ENCODE data around the gene GALNT18. TPM values are rescaled to one million over a fixed set of nuclear protein-coding genes. Genes with fewer than 3 reads are reported as not detected.

Gene GALNT18
- total RNA-seq, 4 donors from 2014 or later: 4.7 to 20.4 (median 14.1) TPM

DNA sequence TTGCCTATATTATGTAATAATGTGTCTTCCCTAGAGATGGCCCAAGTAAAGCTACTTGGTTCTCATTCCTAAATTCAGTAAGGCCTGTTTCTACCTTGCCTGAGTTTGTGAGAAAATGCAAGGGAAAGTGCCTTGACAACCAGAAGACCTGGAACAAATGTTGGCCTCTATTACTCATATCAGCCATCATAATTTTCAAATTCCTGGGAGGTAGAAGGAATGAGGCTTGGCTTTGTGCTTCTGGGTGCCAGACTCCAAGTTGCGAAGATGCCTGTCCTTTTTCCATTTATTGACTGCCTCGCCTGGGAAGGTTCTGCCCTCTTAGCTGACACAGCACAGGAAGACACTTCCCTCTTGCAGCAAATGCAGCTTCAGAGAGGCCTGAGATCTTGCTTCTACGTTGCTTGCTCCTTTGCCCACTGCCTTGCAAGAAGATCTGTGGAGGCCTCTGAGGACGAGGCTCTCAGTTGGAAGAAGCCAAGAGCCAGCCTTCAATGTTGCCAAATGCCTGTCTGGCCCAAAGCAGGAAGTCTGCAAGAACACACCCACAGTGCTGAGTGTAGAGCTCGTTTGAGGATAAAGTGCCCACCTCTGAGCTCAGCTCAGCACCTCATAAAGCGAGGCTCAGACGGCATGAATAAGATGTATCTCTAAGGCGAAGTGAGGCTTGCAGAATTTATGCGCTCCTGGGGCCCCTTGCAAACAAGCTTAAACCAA lies 120.1 kb downstream of the GALNT18 start:
- Histone ChIP-seq H3K27me3 (no peaks in the 10 kb centered on the region), H3K4me1 (peaks cover 5 to 29% (median 20%) of the 10 kb centered on the region in 3 donors), H3K4me3 (no peak overlapping the region), H3K9me3 (no peaks in the 10 kb centered on the region), H3K36me3 (no peaks in the 10 kb centered on the region), H3K27ac (peak overlapping the region; percentile 16 to 56 (median 46))
- 44 to 56% methylated on average over 3 to 9 of the region's 9 CpGs for WGBS, 2 donors
- intact Hi-C loops (cut with DNase I): no loop called here
- no peak for DNase-seq
- TF ChIP-seq, protein P1, sequence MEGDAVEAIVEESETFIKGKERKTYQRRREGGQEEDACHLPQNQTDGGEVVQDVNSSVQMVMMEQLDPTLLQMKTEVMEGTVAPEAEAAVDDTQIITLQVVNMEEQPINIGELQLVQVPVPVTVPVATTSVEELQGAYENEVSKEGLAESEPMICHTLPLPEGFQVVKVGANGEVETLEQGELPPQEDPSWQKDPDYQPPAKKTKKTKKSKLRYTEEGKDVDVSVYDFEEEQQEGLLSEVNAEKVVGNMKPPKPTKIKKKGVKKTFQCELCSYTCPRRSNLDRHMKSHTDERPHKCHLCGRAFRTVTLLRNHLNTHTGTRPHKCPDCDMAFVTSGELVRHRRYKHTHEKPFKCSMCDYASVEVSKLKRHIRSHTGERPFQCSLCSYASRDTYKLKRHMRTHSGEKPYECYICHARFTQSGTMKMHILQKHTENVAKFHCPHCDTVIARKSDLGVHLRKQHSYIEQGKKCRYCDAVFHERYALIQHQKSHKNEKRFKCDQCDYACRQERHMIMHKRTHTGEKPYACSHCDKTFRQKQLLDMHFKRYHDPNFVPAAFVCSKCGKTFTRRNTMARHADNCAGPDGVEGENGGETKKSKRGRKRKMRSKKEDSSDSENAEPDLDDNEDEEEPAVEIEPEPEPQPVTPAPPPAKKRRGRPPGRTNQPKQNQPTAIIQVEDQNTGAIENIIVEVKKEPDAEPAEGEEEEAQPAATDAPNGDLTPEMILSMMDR (IDR thresholded peaks at IDR 0.05): no peak
- TF ChIP-seq POLR2A (IDR thresholded peaks at IDR 0.05): no peak

DNA sequence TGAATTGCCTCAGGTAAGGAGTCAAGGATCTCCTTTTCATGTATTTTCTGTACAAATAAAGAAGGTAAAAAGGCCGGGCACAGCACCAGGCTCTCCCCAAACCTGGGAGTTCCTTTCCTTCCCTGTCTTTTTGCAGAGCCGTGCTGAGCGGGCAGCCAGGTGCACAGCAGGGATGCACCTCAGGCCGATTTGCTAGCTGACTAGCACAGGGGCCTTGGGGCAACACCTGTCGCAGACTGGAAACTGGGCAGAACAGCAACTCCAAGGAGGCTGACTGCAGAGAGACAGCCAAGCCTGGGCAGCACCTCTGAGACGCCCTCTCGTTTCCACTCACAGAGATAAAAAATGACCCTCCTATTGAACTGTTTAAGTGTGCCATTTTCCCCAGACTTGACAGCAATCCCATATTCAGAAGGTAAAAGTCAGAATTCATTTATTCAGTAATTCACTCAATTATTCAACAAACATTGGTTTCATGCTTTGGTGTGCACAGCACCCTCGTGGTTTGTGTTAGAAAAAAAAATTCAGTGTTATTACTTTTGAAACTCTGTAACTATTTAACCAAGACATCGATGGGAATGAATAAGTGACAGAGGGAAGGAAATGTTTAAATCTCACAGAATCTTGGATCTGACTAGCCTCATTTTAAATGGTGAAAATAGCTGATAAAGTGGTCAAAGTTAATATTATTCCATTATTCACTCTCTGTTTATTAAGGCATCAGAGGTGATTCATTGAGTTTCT lies 120.9 kb downstream of the GALNT18 start:
- TF ChIP-seq POLR2A (IDR thresholded peaks at IDR 0.05): no peak
- TF ChIP-seq, protein P1 (IDR thresholded peaks at IDR 0.05): no peak
- WGBS, 2 donors: 55 to 68% methylated on average over 5 to 9 of the region's 9 CpGs
- Histone ChIP-seq H3K9me3 (no peaks in the 10 kb centered on the region), H3K27me3 (no peaks in the 10 kb centered on the region), H3K36me3 (no peaks in the 10 kb centered on the region), H3K4me1 (peaks cover 5 to 29% (median 20%) of the 10 kb centered on the region in 3 donors), H3K4me3 (no peak overlapping the region), H3K27ac (no peak overlapping the region)
- no peak for DNase-seq
- intact Hi-C loops (cut with DNase I): no loop called here

DNA sequence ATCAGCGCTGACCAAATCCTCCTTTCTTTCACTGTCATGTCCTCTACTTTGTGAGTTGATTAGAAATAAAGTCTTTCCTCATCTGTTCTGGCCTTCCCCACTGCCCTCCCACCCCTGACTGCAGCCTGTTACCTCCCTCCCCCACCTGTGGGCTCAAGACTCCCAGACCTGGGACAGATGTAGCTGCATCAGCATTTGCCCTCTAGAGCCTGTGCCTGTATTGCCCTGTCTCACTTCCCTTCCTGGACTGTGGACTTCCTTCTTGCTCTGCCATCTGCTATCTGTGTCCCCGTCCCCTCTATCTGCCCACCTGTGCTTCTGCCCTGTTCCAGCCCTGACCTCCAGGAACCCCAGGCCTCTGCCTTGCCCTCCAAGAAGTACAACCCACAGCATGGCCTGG lies 122.5 kb downstream of the GALNT18 start:
- DNase-seq: no peak
- Histone ChIP-seq H3K27me3 (no peaks in the 10 kb centered on the region), H3K27ac (no peak overlapping the region), H3K4me3 (no peak overlapping the region), H3K4me1 (peaks cover 5 to 29% (median 20%) of the 10 kb centered on the region in 3 donors), H3K9me3 (no peaks in the 10 kb centered on the region), H3K36me3 (no peaks in the 10 kb centered on the region)
- TF ChIP-seq, protein P1 (IDR thresholded peaks at IDR 0.05): no peak
- TF ChIP-seq POLR2A (IDR thresholded peaks at IDR 0.05): no peak
- 90 to 94% methylated on average over 2 of the region's 2 CpGs for WGBS, 2 donors
- intact Hi-C loops (cut with DNase I): no loop called here

DNA sequence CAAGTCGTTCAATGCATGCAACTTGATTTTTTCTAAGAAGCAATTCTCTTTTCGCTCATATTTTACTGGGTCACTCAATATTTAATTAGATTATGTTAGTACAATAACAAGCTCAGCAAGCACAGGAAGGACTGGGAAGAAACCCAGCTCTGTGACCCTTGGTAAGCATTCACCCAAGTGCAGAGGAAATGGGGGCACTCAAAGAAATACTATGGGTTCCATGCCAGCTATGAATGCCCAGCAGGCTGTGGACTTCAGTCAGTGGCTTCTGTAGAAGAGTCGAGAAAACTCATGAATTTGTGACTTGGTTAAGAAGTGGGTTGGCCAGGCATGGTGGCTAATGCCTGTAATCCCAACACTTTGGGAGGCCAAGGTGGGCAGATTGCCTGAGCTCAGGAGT lies 123.6 kb downstream of the GALNT18 start:
- Histone ChIP-seq H3K27ac (no peak overlapping the region), H3K4me3 (no peak overlapping the region), H3K4me1 (peaks cover 5 to 26% (median 20%) of the 10 kb centered on the region in 3 donors), H3K36me3 (no peaks in the 10 kb centered on the region), H3K9me3 (no peaks in the 10 kb centered on the region), H3K27me3 (no peaks in the 10 kb centered on the region)
- no peak for DNase-seq
- intact Hi-C loops (cut with DNase I): no loop called here
- TF ChIP-seq POLR2A (IDR thresholded peaks at IDR 0.05): no peak
- TF ChIP-seq, protein P1 (IDR thresholded peaks at IDR 0.05): no peak
- WGBS, 2 donors: 75 to 82% methylated on average over 3 of the region's 3 CpGs

DNA sequence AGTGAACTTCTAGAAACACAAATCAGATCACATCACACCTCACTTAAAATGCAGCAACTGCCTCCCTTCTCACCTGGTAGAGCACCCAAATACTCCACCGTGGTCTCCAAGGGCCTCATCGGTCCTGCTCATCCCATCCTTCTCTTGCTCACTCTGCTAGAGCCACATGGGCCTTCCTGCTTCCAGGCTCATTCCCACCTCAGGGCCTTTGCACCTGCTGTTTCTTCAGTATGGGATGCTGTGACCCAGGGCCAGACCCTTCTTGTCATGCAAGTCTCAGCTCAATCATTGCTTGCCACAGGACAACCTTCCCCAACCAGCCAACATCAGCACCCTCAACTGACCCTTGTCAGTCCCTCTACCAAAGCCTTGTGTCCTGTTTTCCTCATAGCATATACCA lies 124.9 kb downstream of the GALNT18 start:
- TF ChIP-seq, protein P1 (IDR thresholded peaks at IDR 0.05): no peak
- no peak for TF ChIP-seq POLR2A (IDR thresholded peaks at IDR 0.05)
- WGBS, 2 donors: 92% methylated on average over 2 of the region's 2 CpGs; no CpG with 5 or more reads in 1 of the 2 donors
- Histone ChIP-seq H3K27ac (no peak overlapping the region), H3K4me3 (no peak overlapping the region), H3K27me3 (no peaks in the 10 kb centered on the region), H3K9me3 (no peaks in the 10 kb centered on the region), H3K4me1 (peaks cover 0 to 13% (median 12%) of the 10 kb centered on the region in 3 donors), H3K36me3 (no peaks in the 10 kb centered on the region)
- no peak for DNase-seq
- intact Hi-C loops (cut with DNase I): no loop called here
